Frontal cortex (tissue), 4 donors: ENCODE data around the gene EIF4EBP2. TPM values are rescaled to one million over a fixed set of nuclear protein-coding genes. Genes with fewer than 3 reads are reported as not detected.

Source experiments
- DNase-seq, 2 donors: peaks; one replicate each; pipeline ENCODE4 v3.0.0; 2012; ENCODE audit warnings: low spot score in 2 of 2
- FAIRE-seq: peaks from 2 replicates; lab custom pipeline; 2012; peaks lifted over from hg19 to GRCh38; lab: Jason Lieb, UNC
- total RNA-seq: library from RNA; depleted of rRNA; stranded (reverse); fragments of >200 nt; gene quantifications from one replicate; pipeline ENCODE4 v1.2.3, GENCODE V29; 2014
- donor health status: control.
- donor health status: control.
- donor health status: control.

The EIF4EBP2 gene
- total RNA-seq, 1 donor from 2014 or later = 47.3 TPM

GRCh38 chr10:70425096-70425495 lies 21.2 kb downstream of the EIF4EBP2 start:
- FAIRE-seq = no peak

GRCh38 chr10:70426823-70427222 lies 22.9 kb downstream of the EIF4EBP2 start:
- no peak for DNase-seq
- no peak for FAIRE-seq

More at GRCh38 chr10:70425096-70425495, 21.2 kb downstream of the EIF4EBP2 start:
- DNase-seq = no peak

- DNase-seq (peak; percentile 35 to 46), FAIRE-seq (no peak)
Observed at GRCh38 chr10:70430493-70431445, 26.8 kb downstream of the EIF4EBP2 start.

- DNase-seq (peak; percentile 72 to 76), FAIRE-seq (no peak)
Observed at GRCh38 chr10:70432101-70432500, 28.2 kb downstream of the EIF4EBP2 start.

- DNase-seq (no peak), FAIRE-seq (no peak)
Observed at GRCh38 chr10:70432561-70433263, 28.8 kb downstream of the EIF4EBP2 start.

- DNase-seq (no peak), FAIRE-seq (no peak)
Observed at GRCh38 chr10:70433581-70434280, 29.8 kb downstream of the EIF4EBP2 start.

- FAIRE-seq (no peak), DNase-seq (no peak)
Observed at GRCh38 chr10:70435241-70436085, 31.5 kb downstream of the EIF4EBP2 start.

GRCh38 chr10:70437721-70438120 lies 33.8 kb downstream of the EIF4EBP2 start:
- no peak for DNase-seq

GRCh38 chr10:70440296-70441160 lies 36.6 kb downstream of the EIF4EBP2 start:
- no peak for FAIRE-seq
- DNase-seq = no peak

More at GRCh38 chr10:70437721-70438120, 33.8 kb downstream of the EIF4EBP2 start:
- FAIRE-seq = no peak

- DNase-seq (no peak), FAIRE-seq (no peak)
Observed at GRCh38 chr10:70441161-70441894, 37.4 kb downstream of the EIF4EBP2 start, which contains the start of gene NODAL. Gene NODAL, minus strand, starts transcription at chr10:70441681. Its CDS starts 14 bp downstream, at chr10:70441667.

GRCh38 chr10:70441895-70442309 lies 38.0 kb downstream of the EIF4EBP2 start:
- DNase-seq (no peak), FAIRE-seq (no peak)

GRCh38 chr10:70442332-70442988 lies 38.5 kb downstream of the EIF4EBP2 start:
- no peak for FAIRE-seq

GRCh38 chr10:70444744-70445143 lies 40.8 kb downstream of the EIF4EBP2 start:
- FAIRE-seq (no peak), DNase-seq (no peak)

More at GRCh38 chr10:70442332-70442988, 38.5 kb downstream of the EIF4EBP2 start:
- no peak for DNase-seq

GRCh38 chr10:70445718-70446657 lies 42.0 kb downstream of the EIF4EBP2 start:
- FAIRE-seq (no peak), DNase-seq (no peak)

GRCh38 chr10:70448236-70448635 lies 44.3 kb downstream of the EIF4EBP2 start:
- FAIRE-seq (no peak), DNase-seq (no peak)

- FAIRE-seq (no peak), DNase-seq (no peak)
Observed at GRCh38 chr10:70455213-70455630, 51.3 kb downstream of the EIF4EBP2 start.
